HepG2 (cell line): ENCODE data around the gene ANXA11. TPM values are rescaled to one million over a fixed set of nuclear protein-coding genes. Genes with fewer than 3 reads are reported as not detected.

Experiments used
- ATAC-seq: fragments of 200-7000 bp; cut with Tn5 transposase; 3 replicates; pipeline ENCODE4 v1.9.1; 2020; ENCODE audit warnings: mild to moderate bottlenecking, moderate library complexity
- BruUV-seq: library from RNA; stranded (reverse); fragments of 400-500 nt; replicated peaks from 2 replicates; lab custom pipeline; 2021; lab: Mats Ljungman, UMichigan
- CTCF ChIA-PET: fragments of 300-600 bp; formaldehyde crosslinking; extraction: SDS; loops from one replicate; lab custom pipeline; 2021; ENCODE audit warnings: low total read pairs, inconsistent platforms, low intra/inter-chr PET ratio; lab: Yijun Ruan, JAX
- POLR2A ChIA-PET: fragments of 350-600 bp; sonication (Branson Sonifier 250); formaldehyde crosslinking; loops from one replicate; lab custom pipeline; 2020; ENCODE audit warnings: antibody characterized with exemption, inconsistent platforms; lab: Yijun Ruan, JAX
- DNase-seq: peaks from one replicate; pipeline ENCODE4 v3.0.0-alpha.2; 2015; ENCODE audit warnings: low spot score
- FAIRE-seq: peaks from 3 replicates; lab custom pipeline; 2011; peaks lifted over from hg19 to GRCh38; lab: Jason Lieb, UNC
- H2AFZ ChIP-seq: one replicate; pipeline ENCODE4 v1.6.1; 2011; ENCODE audit warnings: low read length, inconsistent platforms
- H3K27ac ChIP-seq: fragments of 300-600 bp; 3 replicates; pipeline ENCODE4 v1.8.0; 2011; ENCODE audit warnings: mixed run types, mild to moderate bottlenecking, mixed read lengths, low read length, inconsistent platforms; ENCODE audit not compliant: insufficient read depth; ENCODE audit errors: extremely low read length
- H3K27me3 ChIP-seq, 2 experiments: fragments of 200-600 bp in 1 of 2; 2 replicates in 1 of 2; 3 replicates in 1 of 2; pipeline versions ENCODE4 v1.6.0 to v1.8.0; 2011; ENCODE audit warnings: low read length in 2 of 2, mild to moderate bottlenecking in 2 of 2, moderate library complexity in 2 of 2, inconsistent platforms in 1 of 2; ENCODE audit not compliant: insufficient read depth in 2 of 2, control insufficient read depth in 1 of 2
- H3K36me3 ChIP-seq, 2 experiments: fragments of 200-600 bp in 1 of 2; replicated peaks in 1 of 2; 2 replicates in 1 of 2; 3 replicates in 1 of 2; pipeline versions ENCODE4 v1.5.1 to v1.8.0; 2011; ENCODE audit warnings: low read length in 2 of 2, inconsistent platforms in 1 of 2; ENCODE audit not compliant: insufficient read depth in 2 of 2, control insufficient read depth in 1 of 2
- H3K4me1 ChIP-seq: 2 replicates; pipeline ENCODE4 v1.5.1; 2012; ENCODE audit warnings: low read length, inconsistent platforms; ENCODE audit not compliant: insufficient read depth
- H3K4me2 ChIP-seq: 2 replicates; pipeline ENCODE4 v1.6.0; 2011; ENCODE audit warnings: low read depth, low read length, inconsistent platforms
- H3K4me3 ChIP-seq, 3 experiments: fragments of 200-600 bp in 1 of 3; sonication (generic), shearing (Covaris generic) in 1 of 3; replicated peaks in 1 of 3; 2 replicates each; pipeline ENCODE4 v1.5.1; 2011 to 2016; ENCODE audit warnings: low read length in 3 of 3, inconsistent platforms in 2 of 3, low read depth in 2 of 3, mild to moderate bottlenecking in 2 of 3, control low read depth in 1 of 3, mixed read lengths in 1 of 3; ENCODE audit not compliant: insufficient read depth in 1 of 3
- H3K79me2 ChIP-seq: one replicate; pipeline ENCODE4 v1.6.1; 2011; ENCODE audit warnings: low read length, inconsistent platforms; ENCODE audit not compliant: insufficient read depth
- H3K9ac ChIP-seq: 2 replicates; pipeline ENCODE4 v1.6.0; 2011; ENCODE audit warnings: mild to moderate bottlenecking, low read depth, low read length, inconsistent platforms; ENCODE audit not compliant: insufficient read depth
- H3K9me3 ChIP-seq: 2 replicates; pipeline ENCODE4 v1.5.1; 2012; ENCODE audit warnings: mild to moderate bottlenecking, low read length
- H4K20me1 ChIP-seq: 2 replicates; pipeline ENCODE4 v1.6.0; 2011; ENCODE audit warnings: inconsistent platforms, mild to moderate bottlenecking, low read length, moderate library complexity; ENCODE audit not compliant: insufficient read depth
- AKNA ChIP-seq: sonication (generic); formaldehyde crosslinking; IDR thresholded peaks from 2 replicates; pipeline ENCODE4 v1.4.0; 2020; ENCODE audit warnings: missing genetic modification reagents, borderline replicate concordance
- KAT2B ChIP-seq: fragments of 150-350 bp; IDR thresholded peaks from 2 replicates; pipeline ENCODE4 v1.6.1; 2014; ENCODE audit warnings: low read depth, low read length, borderline replicate concordance
- NBN ChIP-seq: fragments of 450-650 bp; conservative IDR thresholded peaks from 2 replicates; pipeline ENCODE4 v1.6.1; 2017
- TFAP4 ChIP-seq: sonication (generic); IDR thresholded peaks from 2 replicates; pipeline ENCODE4 v1.6.1; 2016; ENCODE audit warnings: low read depth, borderline replicate concordance
- XRCC5 ChIP-seq: fragments of 200-400 bp; formaldehyde crosslinking; optimal IDR thresholded peaks from 2 replicates; pipeline ENCODE3; 2017; ENCODE audit warnings: mild to moderate bottlenecking, low read length
- ZNF121 ChIP-seq: sonication (generic); formaldehyde crosslinking; IDR thresholded peaks from 2 replicates; pipeline ENCODE4 v1.5.0; 2020; ENCODE audit warnings: mild to moderate bottlenecking, missing genetic modification reagents
- WGBS: methylation state at CpG from one replicate; pipeline ENCODE4 v1.1.6; 2017; ENCODE audit warnings: low lambda C conversion rate; 5-methylcytosine and 5-hydroxymethylcytosine counted together
- in situ Hi-C: cut with HindIII; loops from 2 replicates; pipeline ENCODE4 v1.10.0; 2017; ENCODE audit warnings: low pct_unique_long_range_greater_than_20kb; ENCODE audit not compliant: extremely low pct_ligation_motif_present
- intact Hi-C: fragments of 100-400 bp; cut with micrococcal nuclease; formaldehyde crosslinking; loops from one replicate; pipeline ENCODE4 v1.10.0; 2022; ENCODE audit not compliant: unreplicated experiment
- polyA plus RNA-seq, 8 experiments: library from polyadenylated mRNA; depleted of rRNA in 3 of 8; stranded (reverse) in 7 of 8; unstranded in 1 of 8; fragments of >200 nt; fragmentation: Illumina TruSeq in 4 of 8; extraction: Trizol in 4 of 8; gene quantifications; 2 replicates each; pipeline versions ENCODE4 v1.2.1 to v1.2.3, GENCODE V29; 2011 to 2016; ENCODE audit warnings: low read depth in 4 of 8, missing spikeins in 1 of 8, mixed read lengths in 1 of 8; ENCODE audit not compliant: insufficient read depth in 1 of 8
- total RNA-seq, 5 experiments: library from RNA; depleted of rRNA; stranded (reverse); fragments of >200 nt; fragmentation: Illumina TruSeq; extraction: Trizol; gene quantifications; 2 replicates each; pipeline ENCODE4 v1.2.3, GENCODE V29; 2016; ENCODE audit warnings: low read depth in 1 of 5

Gene ANXA11
- total and polyA plus RNA-seq, 2 of the 13 experiments (the other 11 are each of a cell fraction or from before 2014, with no cell fraction given), result 30.6 to 51.5 TPM

- TF ChIP-seq TFAP4 (no peak), AKNA (CRISPR knock-in tag) (no peak), NBN (no peak)
Measured at GRCh38 chr10:80207768-80208370, 2.5 kb upstream of the ANXA11 start (continued).

DNA sequence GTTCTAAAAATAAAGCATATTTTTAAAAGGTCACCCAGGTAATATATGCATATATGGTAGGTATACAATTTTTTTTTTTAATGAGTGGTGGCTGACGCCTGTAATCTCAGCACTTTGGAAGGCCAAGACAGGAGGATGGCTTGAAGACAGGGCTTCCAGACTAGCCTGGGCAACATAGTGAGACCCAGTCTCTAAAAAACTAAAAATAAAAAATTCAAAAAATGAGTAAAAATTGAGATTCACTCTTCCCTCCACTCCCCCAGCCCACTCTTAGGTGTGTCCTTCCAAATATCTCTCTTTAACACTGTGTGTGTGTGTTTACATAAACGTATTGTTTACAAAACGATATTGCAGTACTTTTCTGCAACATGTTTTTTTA, 929 bp upstream of the ANXA11 start:
- FAIRE-seq, result no peak
- ATAC-seq, result no peak
- no TSS peak for BruUV-seq
- H3K4me1 ChIP-seq, result peaks cover 46% of the 10 kb centered on the region
- WGBS, result 57% methylated on average over 3 of the region's 3 CpGs
- no peak overlapping the region for H2AFZ ChIP-seq
- H3K9me3 ChIP-seq, result no peaks in the 10 kb centered on the region
- POLR2A ChIA-PET, result interaction anchor here (1.0 to 1.1 kb wide), 2 partner anchors 75 to 124 kb away, joined by 3 to 4 read pairs; no protein-coding TSS in a partner anchor
- in situ Hi-C loops, result no loop called here
- no peaks in the 10 kb centered on the region for H4K20me1 ChIP-seq
- H3K4me2 ChIP-seq, result peak overlapping the region; percentile 80
- H3K4me3 ChIP-seq, result peak overlapping the region in 2 of 3 experiments; percentile 87 to 93; a peak in 3 of 6 replicates
- H3K79me2 ChIP-seq, result peaks cover 31% of the 10 kb centered on the region
- H3K9ac ChIP-seq, result peak overlapping the region; percentile 85; the same call in 1 of the 2 replicates
- no peaks in the 10 kb centered on the region for H3K36me3 ChIP-seq
- no peak for TF ChIP-seq KAT2B
- peak; percentile 57; the same call in 1 of the 2 replicates for TF ChIP-seq ZNF121
- TF ChIP-seq XRCC5, result no peak
- TF ChIP-seq, all 625 proteins: peak for 1
- Histone ChIP-seq H3K27me3 (no peaks in the 10 kb centered on the region; a peak in 1 of 5 replicates), H3K27ac (peak overlapping the region; percentile 74)
- intact Hi-C loops, result loop anchor here (10.0 kb wide), 1 partner anchor 61 kb away; no protein-coding TSS in a partner anchor
- CTCF ChIA-PET, result no interaction called here
- no peak for DNase-seq
